Right lobe of liver (tissue), 4 donors: ENCODE measurements around the gene MYH6.

Experiments
- POLR2A ChIP-seq: fragments of 450-650 bp; IDR thresholded peaks from one replicate; pipeline ENCODE4 v1.6.1; 2017; ENCODE audit warnings: antibody characterized with exemption, mild to moderate bottlenecking
- TF ChIP-seq, protein P1 (sequence below), 4 donors: fragments of 200-600 bp in 3 of 4; fragments of 450-650 bp in 1 of 4; IDR thresholded peaks; one replicate each; pipeline versions ENCODE4 v1.5.1 to v1.8.0; 2016 to 2022; ENCODE audit warnings: antibody characterized with exemption in 4 of 4, mild to moderate bottlenecking in 2 of 4
- donor health status: DM: no; HTN: no; CAD: no.
- donor health status: DM: no; HTN: no; CAD: no.
- donor health status: DM: no; HTN: yes; CAD: no.

DNA sequence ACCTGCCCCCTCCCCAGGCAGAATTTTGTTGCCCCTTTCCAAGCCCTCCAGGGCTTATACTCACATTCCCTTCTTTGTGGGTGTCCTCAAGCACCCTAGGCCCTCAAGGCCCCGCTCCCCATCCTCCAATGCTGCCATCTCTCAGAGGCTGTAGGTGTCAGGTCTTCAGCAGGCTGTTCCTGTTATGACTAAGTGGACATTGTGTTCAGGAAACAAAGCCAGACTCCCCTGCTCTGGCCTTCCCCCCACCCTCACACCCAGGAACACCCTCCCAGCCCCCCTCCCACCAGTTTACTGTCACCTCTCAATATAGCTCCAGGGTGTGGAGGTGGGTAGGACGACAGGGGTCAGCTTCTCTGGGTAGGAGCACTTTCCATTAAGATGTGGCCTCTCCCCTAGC, 1.4 kb upstream of the MYH6 start:
- TF ChIP-seq, protein P1, sequence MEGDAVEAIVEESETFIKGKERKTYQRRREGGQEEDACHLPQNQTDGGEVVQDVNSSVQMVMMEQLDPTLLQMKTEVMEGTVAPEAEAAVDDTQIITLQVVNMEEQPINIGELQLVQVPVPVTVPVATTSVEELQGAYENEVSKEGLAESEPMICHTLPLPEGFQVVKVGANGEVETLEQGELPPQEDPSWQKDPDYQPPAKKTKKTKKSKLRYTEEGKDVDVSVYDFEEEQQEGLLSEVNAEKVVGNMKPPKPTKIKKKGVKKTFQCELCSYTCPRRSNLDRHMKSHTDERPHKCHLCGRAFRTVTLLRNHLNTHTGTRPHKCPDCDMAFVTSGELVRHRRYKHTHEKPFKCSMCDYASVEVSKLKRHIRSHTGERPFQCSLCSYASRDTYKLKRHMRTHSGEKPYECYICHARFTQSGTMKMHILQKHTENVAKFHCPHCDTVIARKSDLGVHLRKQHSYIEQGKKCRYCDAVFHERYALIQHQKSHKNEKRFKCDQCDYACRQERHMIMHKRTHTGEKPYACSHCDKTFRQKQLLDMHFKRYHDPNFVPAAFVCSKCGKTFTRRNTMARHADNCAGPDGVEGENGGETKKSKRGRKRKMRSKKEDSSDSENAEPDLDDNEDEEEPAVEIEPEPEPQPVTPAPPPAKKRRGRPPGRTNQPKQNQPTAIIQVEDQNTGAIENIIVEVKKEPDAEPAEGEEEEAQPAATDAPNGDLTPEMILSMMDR (IDR thresholded peaks at IDR 0.05) = no peak
- no peak for TF ChIP-seq POLR2A
